Measurements from ENCODE around the gene GARIN1A.

DNA sequence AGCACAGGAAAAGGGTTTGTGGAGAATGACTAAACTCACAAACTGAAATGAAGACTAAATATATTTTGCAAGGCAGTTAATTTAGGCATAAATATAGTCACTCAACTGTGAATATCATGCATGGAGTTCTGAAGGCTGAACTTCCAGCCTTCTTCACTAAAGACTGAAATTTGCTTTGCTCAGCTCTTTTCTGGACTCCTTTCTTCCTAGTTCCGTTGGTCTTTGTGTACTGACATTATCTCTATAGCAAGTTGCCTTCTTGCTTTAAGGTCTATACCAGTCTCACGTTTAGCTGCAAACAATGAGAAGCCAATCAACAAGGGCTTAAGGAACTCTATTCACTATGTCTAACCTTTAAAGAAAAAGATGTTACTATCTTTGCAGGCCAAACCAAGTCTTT, 22.6 kb downstream of the GARIN1A start:
- TF ChIP-seq, protein P1, sequence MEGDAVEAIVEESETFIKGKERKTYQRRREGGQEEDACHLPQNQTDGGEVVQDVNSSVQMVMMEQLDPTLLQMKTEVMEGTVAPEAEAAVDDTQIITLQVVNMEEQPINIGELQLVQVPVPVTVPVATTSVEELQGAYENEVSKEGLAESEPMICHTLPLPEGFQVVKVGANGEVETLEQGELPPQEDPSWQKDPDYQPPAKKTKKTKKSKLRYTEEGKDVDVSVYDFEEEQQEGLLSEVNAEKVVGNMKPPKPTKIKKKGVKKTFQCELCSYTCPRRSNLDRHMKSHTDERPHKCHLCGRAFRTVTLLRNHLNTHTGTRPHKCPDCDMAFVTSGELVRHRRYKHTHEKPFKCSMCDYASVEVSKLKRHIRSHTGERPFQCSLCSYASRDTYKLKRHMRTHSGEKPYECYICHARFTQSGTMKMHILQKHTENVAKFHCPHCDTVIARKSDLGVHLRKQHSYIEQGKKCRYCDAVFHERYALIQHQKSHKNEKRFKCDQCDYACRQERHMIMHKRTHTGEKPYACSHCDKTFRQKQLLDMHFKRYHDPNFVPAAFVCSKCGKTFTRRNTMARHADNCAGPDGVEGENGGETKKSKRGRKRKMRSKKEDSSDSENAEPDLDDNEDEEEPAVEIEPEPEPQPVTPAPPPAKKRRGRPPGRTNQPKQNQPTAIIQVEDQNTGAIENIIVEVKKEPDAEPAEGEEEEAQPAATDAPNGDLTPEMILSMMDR (IDR thresholded peaks at IDR 0.05; ENCODE audit: low read depth, low read length), result no peak
- TF ChIP-seq EZH2phosphoT487 (IDR thresholded peaks at IDR 0.05; ENCODE audit: low read depth), result no peak
